Lower leg skin (tissue), 3 donors: Measurements from ENCODE around the gene CORIN.

ENCODE experiments used
- CTCF ChIP-seq, 3 donors: fragments of 450-650 bp; IDR thresholded peaks; one replicate each; pipeline ENCODE4 v1.5.1; 2016; ENCODE audit warnings: antibody characterized with exemption in 3 of 3, mild to moderate bottlenecking in 3 of 3, moderate library complexity in 2 of 3
- POLR2A ChIP-seq, 2 donors: fragments of 450-650 bp; IDR thresholded peaks; one replicate each; pipeline ENCODE4 v1.6.1; 2016 to 2017; ENCODE audit warnings: antibody characterized with exemption in 2 of 2, mild to moderate bottlenecking in 1 of 2, moderate library complexity in 1 of 2

DNA sequence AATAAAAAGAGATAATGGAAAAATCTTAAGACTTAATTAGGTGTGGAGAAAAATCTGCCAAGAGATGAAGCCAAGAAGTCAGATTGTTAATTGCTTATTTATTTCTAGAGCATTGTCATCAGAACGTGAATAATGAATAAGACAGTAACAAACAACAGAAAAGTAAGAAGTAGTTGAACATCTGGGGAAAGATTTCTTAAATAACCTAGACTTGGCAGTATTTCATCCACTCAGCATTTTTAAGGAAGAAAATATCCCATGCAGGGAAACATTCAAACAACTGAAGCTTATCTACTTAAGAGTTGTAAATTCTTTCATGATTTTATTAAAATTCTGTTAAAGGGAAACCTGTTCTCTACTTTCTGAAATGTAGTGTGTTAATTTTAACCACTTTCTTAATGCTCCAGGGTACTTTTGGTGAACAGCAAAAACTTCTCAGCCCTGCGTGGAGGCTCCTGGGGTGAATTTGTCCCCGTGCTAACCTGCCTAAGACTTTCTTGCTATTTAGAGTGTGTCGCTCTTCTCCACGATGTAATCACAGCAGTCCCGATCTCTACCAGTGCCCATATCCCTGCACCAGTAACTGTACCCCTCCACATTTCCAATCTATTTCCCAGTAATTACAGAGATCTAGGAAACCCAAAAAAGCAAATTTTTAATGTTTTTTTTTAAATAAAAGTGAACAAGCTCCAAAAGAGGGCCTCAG, 124.6 kb downstream of the CORIN start:
- no peak for TF ChIP-seq CTCF (IDR thresholded peaks at IDR 0.05)
- TF ChIP-seq POLR2A (IDR thresholded peaks at IDR 0.05) = no peak
